ENCODE measurements around the gene MRPL51.
"Not testable (repeated sequence)": the region's sequence is repeated elsewhere in the genome, so short reads cannot be mapped to it uniquely, and the experiment has no call there.

The MRPL51 gene

DNA sequence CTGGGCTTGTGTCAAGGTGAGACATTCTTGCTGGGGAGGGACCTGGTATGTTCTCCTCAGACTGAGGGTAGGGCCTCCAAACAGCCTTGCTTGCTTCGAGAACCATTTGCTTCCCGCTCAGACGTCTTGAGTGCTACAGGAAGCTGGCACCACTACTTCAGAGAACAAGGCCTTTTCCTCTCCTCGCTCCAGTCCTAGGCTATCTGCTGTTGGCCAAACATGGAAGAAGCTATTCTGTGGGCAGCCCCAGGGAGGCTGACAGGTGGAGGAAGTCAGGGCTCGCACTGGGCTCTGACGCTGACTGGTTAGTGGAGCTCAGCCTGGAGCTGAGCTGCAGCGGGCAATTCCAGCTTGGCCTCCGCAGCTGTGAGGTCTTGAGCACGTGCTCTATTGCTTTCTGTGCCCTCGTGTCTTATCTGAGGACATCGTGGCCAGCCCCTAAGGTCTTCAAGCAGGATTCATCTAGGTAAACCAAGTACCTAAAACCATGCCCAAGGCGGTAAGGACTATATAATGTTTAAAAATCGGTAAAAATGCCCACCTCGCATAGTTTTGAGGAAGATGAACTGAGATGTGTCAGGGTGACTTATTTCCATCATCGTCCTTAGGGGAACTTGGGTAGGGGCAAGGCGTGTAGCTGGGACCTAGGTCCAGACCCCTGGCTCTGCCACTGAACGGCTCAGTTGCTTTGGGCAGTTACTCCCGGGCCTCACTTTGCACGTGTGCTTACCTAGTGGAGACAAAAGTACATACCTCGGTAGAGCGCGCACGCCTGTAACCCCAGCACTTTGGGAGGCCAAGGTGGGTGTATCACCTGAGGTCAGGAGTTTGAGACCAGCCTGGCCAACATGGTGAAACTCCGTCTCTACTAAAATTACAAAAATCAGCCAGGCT is 45.6 kb upstream of the MRPL51 start:
- ATAC-seq (ENCODE audit: insufficient read depth, low read depth) (no peak), DNase-seq (peak; percentile 57)
- peak overlapping the region; percentile 63; the same call in 1 of the 2 replicates for H3K4me2 ChIP-seq (ENCODE audit: insufficient read depth, low read length)
- H3K27ac ChIP-seq (ENCODE audit: low read length) = peak overlapping the region; percentile 29
- H3K9ac ChIP-seq (ENCODE audit: low read depth, low read length) = peak overlapping the region; percentile 7; the same call in 1 of the 2 replicates
- peaks cover 58% of the 10 kb centered on the region for H4K20me1 ChIP-seq (ENCODE audit: insufficient read depth, low read length)
- H3K36me3 ChIP-seq (ENCODE audit: insufficient read depth, low read length) = peaks cover 70% of the 10 kb centered on the region
- H3K4me1 ChIP-seq (ENCODE audit: insufficient read depth, low read length) = peaks cover 80% of the 10 kb centered on the region
- H3K9me3 ChIP-seq (ENCODE audit: insufficient read depth, low read length, severe bottlenecking) = no peaks in the 10 kb centered on the region
- no peak for TF ChIP-seq EZH2 (IDR thresholded peaks at IDR 0.05; ENCODE audit: borderline replicate concordance, low read depth, low read length, severe bottlenecking)
- TF ChIP-seq, protein P1, sequence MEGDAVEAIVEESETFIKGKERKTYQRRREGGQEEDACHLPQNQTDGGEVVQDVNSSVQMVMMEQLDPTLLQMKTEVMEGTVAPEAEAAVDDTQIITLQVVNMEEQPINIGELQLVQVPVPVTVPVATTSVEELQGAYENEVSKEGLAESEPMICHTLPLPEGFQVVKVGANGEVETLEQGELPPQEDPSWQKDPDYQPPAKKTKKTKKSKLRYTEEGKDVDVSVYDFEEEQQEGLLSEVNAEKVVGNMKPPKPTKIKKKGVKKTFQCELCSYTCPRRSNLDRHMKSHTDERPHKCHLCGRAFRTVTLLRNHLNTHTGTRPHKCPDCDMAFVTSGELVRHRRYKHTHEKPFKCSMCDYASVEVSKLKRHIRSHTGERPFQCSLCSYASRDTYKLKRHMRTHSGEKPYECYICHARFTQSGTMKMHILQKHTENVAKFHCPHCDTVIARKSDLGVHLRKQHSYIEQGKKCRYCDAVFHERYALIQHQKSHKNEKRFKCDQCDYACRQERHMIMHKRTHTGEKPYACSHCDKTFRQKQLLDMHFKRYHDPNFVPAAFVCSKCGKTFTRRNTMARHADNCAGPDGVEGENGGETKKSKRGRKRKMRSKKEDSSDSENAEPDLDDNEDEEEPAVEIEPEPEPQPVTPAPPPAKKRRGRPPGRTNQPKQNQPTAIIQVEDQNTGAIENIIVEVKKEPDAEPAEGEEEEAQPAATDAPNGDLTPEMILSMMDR (IDR thresholded peaks at IDR 0.05; ENCODE audit: borderline replicate concordance, extremely low read depth, low read length, poor library complexity, severe bottlenecking) = no peak
- peaks cover 42% of the 10 kb centered on the region for H3K79me2 ChIP-seq (ENCODE audit: insufficient read depth, low read length)
- H2AFZ ChIP-seq (ENCODE audit: low read depth, low read length) = no peak overlapping the region
- peak overlapping the region in 1 of 2 experiments; percentile 7; a peak in 1 of 4 replicates for H3K4me3 ChIP-seq (ENCODE audit: low read depth in 1 of 2, low read length in 2 of 2)
- no peaks in the 10 kb centered on the region for H3K27me3 ChIP-seq (ENCODE audit: insufficient read depth, low read length, poor library complexity)

DNA sequence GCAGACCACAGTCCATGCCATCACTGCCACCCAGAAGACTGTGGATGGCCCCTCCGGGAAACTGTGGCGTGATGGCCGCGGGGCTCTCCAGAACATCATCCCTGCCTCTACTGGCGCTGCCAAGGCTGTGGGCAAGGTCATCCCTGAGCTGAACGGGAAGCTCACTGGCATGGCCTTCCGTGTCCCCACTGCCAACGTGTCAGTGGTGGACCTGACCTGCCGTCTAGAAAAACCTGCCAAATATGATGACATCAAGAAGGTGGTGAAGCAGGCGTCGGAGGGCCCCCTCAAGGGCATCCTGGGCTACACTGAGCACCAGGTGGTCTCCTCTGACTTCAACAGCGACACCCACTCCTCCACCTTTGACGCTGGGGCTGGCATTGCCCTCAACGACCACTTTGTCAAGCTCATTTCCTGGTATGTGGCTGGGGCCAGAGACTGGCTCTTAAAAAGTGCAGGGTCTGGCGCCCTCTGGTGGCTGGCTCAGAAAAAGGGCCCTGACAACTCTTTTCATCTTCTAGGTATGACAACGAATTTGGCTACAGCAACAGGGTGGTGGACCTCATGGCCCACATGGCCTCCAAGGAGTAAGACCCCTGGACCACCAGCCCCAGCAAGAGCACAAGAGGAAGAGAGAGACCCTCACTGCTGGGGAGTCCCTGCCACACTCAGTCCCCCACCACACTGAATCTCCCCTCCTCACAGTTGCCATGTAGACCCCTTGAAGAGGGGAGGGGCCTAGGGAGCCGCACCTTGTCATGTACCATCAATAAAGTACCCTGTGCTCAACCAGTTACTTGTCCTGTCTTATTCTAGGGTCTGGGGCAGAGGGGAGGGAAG is 44.7 kb upstream of the MRPL51 start:
- H3K9me3 ChIP-seq (ENCODE audit: insufficient read depth, low read length, severe bottlenecking); H2AFZ ChIP-seq (ENCODE audit: low read depth, low read length); H3K27me3 ChIP-seq (ENCODE audit: insufficient read depth, low read length, poor library complexity): not testable (repeated sequence)
- Histone ChIP-seq H3K36me3 (ENCODE audit: insufficient read depth, low read length) (peaks cover 64% of the 10 kb centered on the region), H3K27ac (ENCODE audit: low read length) (peak overlapping the region; percentile 50; the same call in 1 of the 2 replicates), H4K20me1 (ENCODE audit: insufficient read depth, low read length) (peaks cover 58% of the 10 kb centered on the region), H3K79me2 (ENCODE audit: insufficient read depth, low read length) (peaks cover 51% of the 10 kb centered on the region), H3K9ac (ENCODE audit: low read depth, low read length) (peak overlapping the region; percentile 98; the same call in 1 of the 2 replicates), H3K4me1 (ENCODE audit: insufficient read depth, low read length) (peaks cover 85% of the 10 kb centered on the region), H3K4me3 (ENCODE audit: low read depth in 1 of 2, low read length in 2 of 2) (peak overlapping the region in 1 of 2 experiments; percentile 92; a peak in 1 of 4 replicates), H3K4me2 (ENCODE audit: insufficient read depth, low read length) (peak overlapping the region; percentile 94)
- ATAC-seq (ENCODE audit: insufficient read depth, low read depth) (peak; percentile 7; the same call in 2 of the 3 replicates), DNase-seq (peak; percentile 88)
- TF ChIP-seq, protein P1 (IDR thresholded peaks at IDR 0.05; ENCODE audit: borderline replicate concordance, extremely low read depth, low read length, poor library complexity, severe bottlenecking) = peak; percentile 78

DNA sequence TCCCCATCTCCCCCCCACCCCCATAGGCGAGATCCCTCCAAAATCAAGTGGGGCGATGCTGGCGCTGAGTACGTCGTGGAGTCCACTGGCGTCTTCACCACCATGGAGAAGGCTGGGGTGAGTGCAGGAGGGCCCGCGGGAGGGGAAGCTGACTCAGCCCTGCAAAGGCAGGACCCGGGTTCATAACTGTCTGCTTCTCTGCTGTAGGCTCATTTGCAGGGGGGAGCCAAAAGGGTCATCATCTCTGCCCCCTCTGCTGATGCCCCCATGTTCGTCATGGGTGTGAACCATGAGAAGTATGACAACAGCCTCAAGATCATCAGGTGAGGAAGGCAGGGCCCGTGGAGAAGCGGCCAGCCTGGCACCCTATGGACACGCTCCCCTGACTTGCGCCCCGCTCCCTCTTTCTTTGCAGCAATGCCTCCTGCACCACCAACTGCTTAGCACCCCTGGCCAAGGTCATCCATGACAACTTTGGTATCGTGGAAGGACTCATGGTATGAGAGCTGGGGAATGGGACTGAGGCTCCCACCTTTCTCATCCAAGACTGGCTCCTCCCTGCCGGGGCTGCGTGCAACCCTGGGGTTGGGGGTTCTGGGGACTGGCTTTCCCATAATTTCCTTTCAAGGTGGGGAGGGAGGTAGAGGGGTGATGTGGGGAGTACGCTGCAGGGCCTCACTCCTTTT is 44.0 kb upstream of the MRPL51 start:
- ATAC-seq (ENCODE audit: insufficient read depth, low read depth) = no peak
- no peak overlapping the region for H2AFZ ChIP-seq (ENCODE audit: low read depth, low read length)
- H3K9ac ChIP-seq (ENCODE audit: low read depth, low read length) = peak overlapping the region; percentile 98
- peak overlapping the region; percentile 99 for H3K27ac ChIP-seq (ENCODE audit: low read length)
- H3K9me3 ChIP-seq (ENCODE audit: insufficient read depth, low read length, severe bottlenecking) = no peaks in the 10 kb centered on the region
- H3K4me1 ChIP-seq (ENCODE audit: insufficient read depth, low read length) = peaks cover 85% of the 10 kb centered on the region
- H3K4me3 ChIP-seq (ENCODE audit: low read depth in 1 of 2, low read length in 2 of 2) = peak overlapping the region in 1 of 2 experiments; percentile 92; a peak in 3 of 4 replicates
- H3K27me3 ChIP-seq (ENCODE audit: insufficient read depth, low read length, poor library complexity) = no peaks in the 10 kb centered on the region
- H3K79me2 ChIP-seq (ENCODE audit: insufficient read depth, low read length) = peaks cover 59% of the 10 kb centered on the region
- peaks cover 58% of the 10 kb centered on the region for H4K20me1 ChIP-seq (ENCODE audit: insufficient read depth, low read length)
- H3K36me3 ChIP-seq (ENCODE audit: insufficient read depth, low read length) = peaks cover 63% of the 10 kb centered on the region
- H3K4me2 ChIP-seq (ENCODE audit: insufficient read depth, low read length) = peak overlapping the region; percentile 94
- peak; percentile 33 for DNase-seq
- no peak for TF ChIP-seq EZH2 (IDR thresholded peaks at IDR 0.05; ENCODE audit: borderline replicate concordance, low read depth, low read length, severe bottlenecking)

Data from DND-41 (cell line).